ENCODE measurements around the gene MSRB3. TPM values are rescaled to one million over a fixed set of nuclear protein-coding genes. Genes with fewer than 3 reads are reported as not detected.

The MSRB3 gene
- total and polyA plus RNA-seq, 2 of the 4 experiments (the other 2 are of a cell fraction): 31.7 to 35.7 TPM

DNA sequence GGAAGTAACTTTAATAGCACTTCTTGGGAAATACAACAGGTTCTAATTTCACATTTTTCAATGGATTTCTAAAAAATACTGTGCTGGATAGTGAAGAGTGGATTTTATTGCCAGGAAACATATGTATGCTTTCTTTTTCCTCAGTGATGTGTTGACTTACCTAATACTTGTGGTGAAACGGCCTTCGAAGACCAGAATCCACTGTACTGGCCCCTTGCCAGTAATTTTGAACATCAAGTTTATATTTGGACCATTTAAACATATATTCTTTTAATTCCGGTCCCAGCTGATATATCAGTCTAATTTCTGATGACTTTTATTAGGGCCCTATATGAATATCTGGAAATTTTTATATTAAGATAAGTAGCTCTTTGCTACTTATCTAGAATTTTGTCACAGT is 1.8 kb downstream of the MSRB3 start:
- in situ Hi-C loops (cut with MboI; ENCODE audit: low sequenced_read_pairs): loop anchor here (25.0 kb wide), 1 partner anchor 1132 kb away; no protein-coding TSS in a partner anchor
- H3K56ac ChIP-seq (ENCODE audit: extremely low read depth, insufficient read depth, low read length): no peak overlapping the region

More for the DNA sequence above, 1.8 kb downstream of the MSRB3 start:
- no peak overlapping the region for H3K4ac ChIP-seq (ENCODE audit: low read depth, low read length)
- H3K18ac ChIP-seq (ENCODE audit: low read depth, low read length): no peak overlapping the region
- H4K91ac ChIP-seq (ENCODE audit: insufficient read depth, low read depth, low read length): no peak overlapping the region
- CTCF ChIA-PET: interaction anchor here (1.9 kb wide), 1 partner anchor 20 kb away, joined by 5 read pairs; no protein-coding TSS in a partner anchor
- POLR2A ChIA-PET (ENCODE audit: unreplicated experiment): no interaction called here
- peak; percentile 24 for DNase-seq
- TF ChIP-seq FOS (IDR thresholded peaks at IDR 0.05; ENCODE audit: low read depth, low read length): no peak
- TF ChIP-seq RFX5 (IDR thresholded peaks at IDR 0.05; ENCODE audit: low read depth, low read length): no peak
- no peak for TF ChIP-seq RCOR1 (IDR thresholded peaks at IDR 0.05; ENCODE audit: insufficient replicate concordance, low read length)
- TF ChIP-seq MAZ (IDR thresholded peaks at IDR 0.05; ENCODE audit: borderline replicate concordance, low read depth, low read length): no peak
- no peak for TF ChIP-seq CHD1 (IDR thresholded peaks at IDR 0.05; ENCODE audit: low read depth, low read length)
- no peak for TF ChIP-seq CTCF (conservative IDR thresholded peaks at IDR 0.05; ENCODE audit: low read depth, low read length)
- TF ChIP-seq CEBPB (IDR thresholded peaks at IDR 0.05; ENCODE audit: low read depth, low read length): no peak
- no peak for TF ChIP-seq USF2 (IDR thresholded peaks at IDR 0.05; ENCODE audit: low read depth, low read length)
- TF ChIP-seq MXI1 (IDR thresholded peaks at IDR 0.05; ENCODE audit: borderline replicate concordance, low read depth, low read length): no peak
- no peak for TF ChIP-seq POLR2A (IDR thresholded peaks at IDR 0.05; ENCODE audit: low read depth, low read length)
- TF ChIP-seq MAFK (IDR thresholded peaks at IDR 0.05; ENCODE audit: low read depth, low read length): no peak
- TF ChIP-seq RAD21 (IDR thresholded peaks at IDR 0.05; ENCODE audit: low read length): no peak
- TF ChIP-seq BHLHE40 (IDR thresholded peaks at IDR 0.05; ENCODE audit: low read depth, low read length): no peak
- TF ChIP-seq, protein P1, sequence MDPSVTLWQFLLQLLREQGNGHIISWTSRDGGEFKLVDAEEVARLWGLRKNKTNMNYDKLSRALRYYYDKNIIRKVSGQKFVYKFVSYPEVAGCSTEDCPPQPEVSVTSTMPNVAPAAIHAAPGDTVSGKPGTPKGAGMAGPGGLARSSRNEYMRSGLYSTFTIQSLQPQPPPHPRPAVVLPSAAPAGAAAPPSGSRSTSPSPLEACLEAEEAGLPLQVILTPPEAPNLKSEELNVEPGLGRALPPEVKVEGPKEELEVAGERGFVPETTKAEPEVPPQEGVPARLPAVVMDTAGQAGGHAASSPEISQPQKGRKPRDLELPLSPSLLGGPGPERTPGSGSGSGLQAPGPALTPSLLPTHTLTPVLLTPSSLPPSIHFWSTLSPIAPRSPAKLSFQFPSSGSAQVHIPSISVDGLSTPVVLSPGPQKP (IDR thresholded peaks at IDR 0.05; ENCODE audit: borderline replicate concordance, low read depth, low read length): no peak
- no peak for TF ChIP-seq NFE2L2 (IDR thresholded peaks at IDR 0.05; ENCODE audit: low read depth, low read length)
- H2AK5ac ChIP-seq (ENCODE audit: low read depth, low read length): no peak overlapping the region
- H2BK20ac ChIP-seq (ENCODE audit: low read depth, low read length): no peak overlapping the region
- H3K36me3 ChIP-seq (ENCODE audit: control insufficient read depth, insufficient read depth, low read length): peaks cover 2% of the 10 kb centered on the region
- no peak overlapping the region for H2BK5ac ChIP-seq (ENCODE audit: low read depth, low read length, poor library complexity, severe bottlenecking)
- peaks cover 11 to 56% of the 10 kb centered on the region in 2 experiments; a peak in 3 of 4 replicates for H3K79me1 ChIP-seq (ENCODE audit: low read depth in 1 of 2, low read length in 2 of 2)
- no peaks in the 10 kb centered on the region for H3K9me3 ChIP-seq (ENCODE audit: control insufficient read depth, insufficient read depth, low read length)
- peak overlapping the region; percentile 62; the same call in 1 of the 2 replicates for H3K14ac ChIP-seq (replicated peaks; ENCODE audit: low read depth, low read length)
- 0 out of 2 replicates have a peak overlapping the region, but pooled peaks have one; percentile 45 for H3K23ac ChIP-seq (ENCODE audit: low read depth, low read length)
- no peak overlapping the region for H2BK120ac ChIP-seq (ENCODE audit: low read depth, low read length)
- H3K27me3 ChIP-seq (ENCODE audit: control insufficient read depth, insufficient read depth, low read length): no peaks in the 10 kb centered on the region
- H3K9me1 ChIP-seq (ENCODE audit: insufficient read depth, low read length): peaks cover 10% of the 10 kb centered on the region
- BruUV-seq (replicated peaks): TSS peak; percentile 22
- H2AK9ac ChIP-seq (replicated peaks; ENCODE audit: low read depth, low read length, poor library complexity): no peak overlapping the region
- H3K9ac ChIP-seq (ENCODE audit: low read depth, low read length): no peak overlapping the region
- peaks cover 47% of the 10 kb centered on the region for H4K20me1 ChIP-seq (ENCODE audit: insufficient read depth, low read length)
- H3K4me3 ChIP-seq (ENCODE audit: insufficient read depth, low read depth, low read length): peak overlapping the region; percentile 24; the same call in 1 of the 2 replicates
- dilution Hi-C loops (cut with HindIII; ENCODE audit: low sequenced_read_pairs, unreplicated experiment): no loop called here
- no peak overlapping the region for H4K5ac ChIP-seq (ENCODE audit: low read depth, low read length)
- no peak overlapping the region for H2AFZ ChIP-seq (replicated peaks; ENCODE audit: low read length, poor library complexity)
- H4K8ac ChIP-seq (ENCODE audit: low read depth in 2 of 2, low read length in 2 of 2): no peak overlapping the region
- no CpG with 5 or more reads among the region's 3 CpGs for WGBS, 2 experiments (ENCODE audit: extremely low coverage in 2 of 2, insufficient read length in 1 of 2)
- intact Hi-C loops (cut with micrococcal nuclease): loop anchor here (5.0 kb wide), 2 partner anchors 108 to 388 kb away; no protein-coding TSS in a partner anchor
- no peak overlapping the region for H2BK15ac ChIP-seq (ENCODE audit: low read depth, low read length)
- peaks cover 9% of the 10 kb centered on the region for H3K4me1 ChIP-seq (ENCODE audit: control insufficient read depth, insufficient read depth, low read length)
- H3K4me2 ChIP-seq (ENCODE audit: low read depth, low read length): peak overlapping the region; percentile 91
- ATAC-seq (ENCODE audit: low read depth): no peak
- no peak overlapping the region for H3K27ac ChIP-seq (ENCODE audit: insufficient read depth, low read length)

Data from IMR-90 (cell line).